Liver (tissue), 9 donors: ENCODE measurements around the gene MCMBP. TPM values are rescaled to one million over a fixed set of nuclear protein-coding genes. Genes with fewer than 3 reads are reported as not detected.

ENCODE experiments used
- DNase-seq: peaks from one replicate; pipeline ENCODE4 v3.0.0-alpha.2; 2017; ENCODE audit warnings: low spot score
- H3K27ac ChIP-seq, 2 donors: one replicate each; pipeline ENCODE4 v1.7.0; 2013; ENCODE audit warnings: inconsistent platforms in 2 of 2, low read length in 2 of 2, control low read depth in 1 of 2, low read depth in 1 of 2, mild to moderate bottlenecking in 1 of 2
- H3K27me3 ChIP-seq, 4 donors: one replicate each; pipeline versions ENCODE4 v1.6.1 to v1.7.0; 2013; ENCODE audit warnings: low read length in 3 of 4, inconsistent platforms in 1 of 4, mild to moderate bottlenecking in 1 of 4, moderate library complexity in 1 of 4; ENCODE audit not compliant: control insufficient read depth in 4 of 4, insufficient read depth in 4 of 4
- H3K36me3 ChIP-seq, 4 donors: one replicate each; pipeline versions ENCODE4 v1.6.1 to v1.7.0; 2013; ENCODE audit warnings: low read length in 3 of 4, mild to moderate bottlenecking in 3 of 4, low read depth in 1 of 4, moderate library complexity in 1 of 4; ENCODE audit not compliant: control insufficient read depth in 4 of 4, insufficient read depth in 3 of 4
- H3K4me1 ChIP-seq, 4 donors: one replicate each; pipeline versions ENCODE4 v1.6.1 to v1.7.0; 2013; ENCODE audit warnings: low read length in 3 of 4, mild to moderate bottlenecking in 3 of 4, moderate library complexity in 1 of 4; ENCODE audit not compliant: control insufficient read depth in 4 of 4, insufficient read depth in 4 of 4
- H3K4me3 ChIP-seq, 3 donors: one replicate each; pipeline versions ENCODE4 v1.6.1 to v1.7.0; 2013; ENCODE audit warnings: low read length in 3 of 3, control low read depth in 1 of 3, low read depth in 1 of 3, mild to moderate bottlenecking in 1 of 3
- H3K9ac ChIP-seq, 2 donors: one replicate each; pipeline ENCODE4 v1.7.0; 2013; ENCODE audit warnings: low read length in 2 of 2, mild to moderate bottlenecking in 2 of 2, moderate library complexity in 2 of 2, control low read depth in 1 of 2, low read depth in 1 of 2
- H3K9me3 ChIP-seq, 4 donors: one replicate each; pipeline versions ENCODE4 v1.6.1 to v1.7.0; 2013; ENCODE audit warnings: low read length in 3 of 4; ENCODE audit not compliant: control insufficient read depth in 4 of 4
- ATF3 ChIP-seq: IDR thresholded peaks from 2 replicates; pipeline ENCODE4 v1.6.1; 2016; ENCODE audit warnings: antibody characterized with exemption
- CTCF ChIP-seq: fragments of 150-350 bp; IDR thresholded peaks from 2 replicates; pipeline ENCODE4 v1.5.1; 2017; ENCODE audit warnings: improper control_type of control experiment, low read depth, low read length; ENCODE audit not compliant: missing input control
- EGR1 ChIP-seq, 2 donors: IDR thresholded peaks; 2 replicates each; pipeline ENCODE4 v1.6.1; 2016 to 2018; ENCODE audit warnings: antibody characterized with exemption in 2 of 2, low read depth in 2 of 2
- FOXA1 ChIP-seq: IDR thresholded peaks from 2 replicates; pipeline ENCODE4 v1.6.1; 2016; ENCODE audit warnings: antibody characterized with exemption
- FOXA2 ChIP-seq: IDR thresholded peaks from 2 replicates; pipeline ENCODE4 v1.6.1; 2016; ENCODE audit warnings: antibody characterized with exemption
- GABPA ChIP-seq, 2 donors: IDR thresholded peaks in 1 of 2; conservative IDR thresholded peaks in 1 of 2; 2 replicates each; pipeline ENCODE4 v1.6.1; 2016; ENCODE audit warnings: antibody characterized with exemption in 2 of 2, mild to moderate bottlenecking in 1 of 2, moderate library complexity in 1 of 2
- HNF4A ChIP-seq, 2 donors: conservative IDR thresholded peaks; 2 replicates each; pipeline ENCODE4 v1.6.1; 2016; ENCODE audit warnings: antibody characterized with exemption in 2 of 2, mild to moderate bottlenecking in 2 of 2
- HNF4G ChIP-seq: IDR thresholded peaks from 2 replicates; pipeline ENCODE4 v1.6.1; 2016; ENCODE audit warnings: antibody characterized with exemption
- JUND ChIP-seq, 2 donors: IDR thresholded peaks; 2 replicates each; pipeline ENCODE4 v1.6.1; 2016; ENCODE audit warnings: antibody characterized with exemption in 2 of 2
- MAX ChIP-seq: IDR thresholded peaks from 2 replicates; pipeline ENCODE4 v1.6.1; 2016; ENCODE audit warnings: antibody characterized with exemption
- NR2F2 ChIP-seq: IDR thresholded peaks from 2 replicates; pipeline ENCODE4 v1.6.1; 2016; ENCODE audit warnings: antibody characterized with exemption
- RAD21 ChIP-seq, 2 donors: IDR thresholded peaks; 2 replicates each; pipeline ENCODE4 v1.6.1; 2016; ENCODE audit warnings: antibody characterized with exemption in 2 of 2, mild to moderate bottlenecking in 2 of 2
- REST ChIP-seq: IDR thresholded peaks from 2 replicates; pipeline ENCODE4 v1.6.1; 2016; ENCODE audit warnings: antibody characterized with exemption, mild to moderate bottlenecking
- RXRA ChIP-seq, 2 donors: IDR thresholded peaks; 2 replicates each; pipeline ENCODE4 v1.6.1; 2017 to 2018; ENCODE audit warnings: antibody characterized with exemption in 2 of 2, mild to moderate bottlenecking in 1 of 2
- SP1 ChIP-seq: IDR thresholded peaks from 2 replicates; pipeline ENCODE4 v1.6.1; 2018; ENCODE audit warnings: antibody characterized with exemption, mild to moderate bottlenecking
- TAF1 ChIP-seq: conservative IDR thresholded peaks from 2 replicates; pipeline ENCODE4 v1.6.1; 2016; ENCODE audit warnings: antibody characterized with exemption, mild to moderate bottlenecking
- YY1 ChIP-seq: IDR thresholded peaks from 2 replicates; pipeline ENCODE4 v1.6.1; 2016; ENCODE audit warnings: antibody characterized with exemption, mild to moderate bottlenecking
- ZBTB33 ChIP-seq: IDR thresholded peaks from 2 replicates; pipeline ENCODE4 v1.6.1; 2016; ENCODE audit warnings: antibody characterized with exemption
- WGBS: extraction: QIAGEN DNeasy Blood & Tissue Kit; methylation state at CpG from one replicate; pipeline ENCODE4 v1.1.7; 2013; 5-methylcytosine and 5-hydroxymethylcytosine counted together
- polyA plus RNA-seq, 2 donors: library from polyadenylated mRNA; stranded (reverse) in 1 of 2; unstranded in 1 of 2; fragments of 200-250 nt in 1 of 2; fragments of >200 nt in 1 of 2; fragmentation: Nextera tagmentation in 1 of 2; extraction: Ambion mirVana in 1 of 2; gene quantifications; one replicate each; pipeline versions ENCODE4 v1.2.1 to v1.2.3, GENCODE V29; 2013 to 2015
- total RNA-seq, 2 donors: library from RNA; depleted of rRNA; stranded (reverse); fragments of >200 nt; gene quantifications; one replicate each; pipeline ENCODE4 v1.2.3, GENCODE V29; 2014
- donor health status: healthy.
- donor health status: healthy.
- donor health status: healthy.
- donor health status: healthy.
- donor health status: healthy.

The MCMBP gene
- total and polyA plus RNA-seq, 4 donors: 6.1 to 23.2 (median 17.3) TPM

GRCh38 chr10:119781498-119781897, 91.1 kb downstream of the MCMBP start:
- Histone ChIP-seq H3K9me3 (no peaks in the 10 kb centered on the region), H3K4me3 (no peak overlapping the region), H3K9ac (no peak overlapping the region), H3K27me3 (no peaks in the 10 kb centered on the region), H3K36me3 (no peaks in the 10 kb centered on the region), H3K4me1 (no peaks in the 10 kb centered on the region), H3K27ac (no peak overlapping the region)
- TF ChIP-seq NR2F2: no peak
- TF ChIP-seq FOXA1: no peak
- TF ChIP-seq MAX: no peak
- TF ChIP-seq CTCF: no peak
- TF ChIP-seq RAD21 (IDR thresholded peaks at IDR 0.05): no peak
- 86% methylated on average over 2 of the region's 2 CpGs for WGBS
- no peak for DNase-seq

- WGBS: 95% methylated on average over 5 of the region's 5 CpGs
- no peaks in the 10 kb centered on the region for H3K27me3 ChIP-seq
These were observed 91.7 kb downstream of the MCMBP start for GRCh38 chr10:119780879-119781480.

More at GRCh38 chr10:119780879-119781480, 91.7 kb downstream of the MCMBP start:
- no peaks in the 10 kb centered on the region for H3K36me3 ChIP-seq
- no peak for DNase-seq
- no peak overlapping the region for H3K9ac ChIP-seq
- no peaks in the 10 kb centered on the region for H3K9me3 ChIP-seq
- no peak overlapping the region for H3K4me3 ChIP-seq
- H3K27ac ChIP-seq: no peak overlapping the region
- no peaks in the 10 kb centered on the region for H3K4me1 ChIP-seq
- TF ChIP-seq MAX (no peak), HNF4G (no peak), EGR1 (IDR thresholded peaks at IDR 0.05; ENCODE audit: low read depth in 2 of 2) (no peak), HNF4A (conservative IDR thresholded peaks at IDR 0.05) (no peak), RAD21 (IDR thresholded peaks at IDR 0.05) (no peak), NR2F2 (no peak), REST (no peak), JUND (IDR thresholded peaks at IDR 0.05) (no peak), TAF1 (no peak), FOXA2 (no peak), SP1 (no peak), ATF3 (no peak), YY1 (no peak), FOXA1 (no peak), RXRA (IDR thresholded peaks at IDR 0.05) (no peak), ZBTB33 (no peak), GABPA (IDR thresholded peaks at IDR 0.05 in 1 of 2, conservative IDR thresholded peaks at IDR 0.05 in 1 of 2) (no peak), CTCF (no peak)
